Measurements from ENCODE around the gene MAPK11.

The MAPK11 gene

GRCh38 chr22:50307890-50308596 lies 37.9 kb upstream of the MAPK11 start:
- DNase-seq: no peak

GRCh38 chr22:50306753-50307749 lies 36.9 kb upstream of the MAPK11 start, which contains the start of gene PLXNB2:
PLXNB2 (minus strand) TSS chr22:50307646; CDS start chr22:50290584, 17,062 bp downstream.
- DNase-seq: peak; percentile 82

GRCh38 chr22:50305923-50306566 lies 35.9 kb upstream of the MAPK11 start:
- peak; percentile 96 for DNase-seq

GRCh38 chr22:50305393-50305922 lies 35.3 kb upstream of the MAPK11 start:
- DNase-seq: no peak

GRCh38 chr22:50304528-50305392 lies 34.6 kb upstream of the MAPK11 start:
- no peak for DNase-seq

- no peak for DNase-seq
Measured at GRCh38 chr22:50303848-50304527, 33.8 kb upstream of the MAPK11 start.

GRCh38 chr22:50303515-50303847 lies 33.3 kb upstream of the MAPK11 start:
- DNase-seq: no peak

GRCh38 chr22:50302564-50302963 lies 32.4 kb upstream of the MAPK11 start:
- DNase-seq: no peak

- DNase-seq: peak; percentile 38
Measured at GRCh38 chr22:50302041-50302541, 31.9 kb upstream of the MAPK11 start.

GRCh38 chr22:50301581-50301991 lies 31.4 kb upstream of the MAPK11 start:
- DNase-seq: no peak

GRCh38 chr22:50300620-50301257 lies 30.6 kb upstream of the MAPK11 start:
- no peak for DNase-seq

GRCh38 chr22:50299785-50300619 lies 29.8 kb upstream of the MAPK11 start:
- DNase-seq: no peak

- no peak for DNase-seq
Measured at GRCh38 chr22:50298937-50299784, 29.0 kb upstream of the MAPK11 start.

- no peak for DNase-seq
Measured at GRCh38 chr22:50298266-50298637, 28.1 kb upstream of the MAPK11 start.

- no peak for DNase-seq
Measured at GRCh38 chr22:50297510-50298265, 27.5 kb upstream of the MAPK11 start.

- DNase-seq: no peak
Measured at GRCh38 chr22:50296658-50297490, 26.7 kb upstream of the MAPK11 start.

GRCh38 chr22:50294319-50294656 lies 24.1 kb upstream of the MAPK11 start:
- DNase-seq: no peak

All from fibroblast of skin of back (primary cell).